K562 (cell line): Measurements from ENCODE around the gene SAT1. TPM values are rescaled to one million over a fixed set of nuclear protein-coding genes. Genes with fewer than 3 reads are reported as not detected.
A peak's percentile ranks its signal among the peaks of the same experiment; 100 is the strongest.

ENCODE experiments used
- ATAC-seq: fragments of 200-7000 bp; cut with Tn5 transposase; 3 replicates; pipeline ENCODE4 v1.9.1; 2020; ENCODE audit warnings: moderate library complexity
- Bru-seq: library from RNA; stranded (reverse); fragments of 400-500 nt; gene quantifications from one replicate; lab custom pipeline; 2021; lab: Mats Ljungman, UMichigan
- BruChase-seq, 2 experiments: library from RNA; stranded (reverse); fragments of 400-500 nt; gene quantifications; one replicate each; lab custom pipeline; 2021; lab: Mats Ljungman, UMichigan
- BruUV-seq: library from RNA; stranded (reverse); fragments of 400-500 nt; replicated peaks from 2 replicates; lab custom pipeline; 2021; lab: Mats Ljungman, UMichigan
- CTCF ChIA-PET: fragments of 300-600 bp; formaldehyde crosslinking; extraction: SDS; loops from one replicate; lab custom pipeline; 2021; ENCODE audit warnings: low intra/inter-chr PET ratio; lab: Yijun Ruan, JAX
- POLR2A ChIA-PET: fragments of 300-600, 350-650 bp; sonication (Branson Sonifier 250); formaldehyde crosslinking; extraction: SDS; loops from one replicate; lab custom pipeline; 2021; ENCODE audit warnings: antibody characterized with exemption, inconsistent platforms; lab: Yijun Ruan, JAX
- DNase-seq, 4 experiments: peaks; one replicate each; pipeline versions ENCODE4 v3.0.0 to v3.0.0-alpha.2; 2011 to 2018; ENCODE audit warnings: low spot score in 3 of 4, mixed read lengths in 3 of 4; ENCODE audit errors: extremely low read depth in 1 of 4
- FAIRE-seq: peaks from 2 replicates; lab custom pipeline; 2011; peaks lifted over from hg19 to GRCh38; lab: Jason Lieb, UNC
- H2AFZ ChIP-seq: 2 replicates; pipeline ENCODE4 v1.6.0; 2011; ENCODE audit warnings: low read depth, low read length, control low read depth, inconsistent platforms
- H3K27ac ChIP-seq: fragments of 200-600 bp; 3 replicates; pipeline ENCODE4 v1.8.0; 2011; ENCODE audit warnings: low read depth, mild to moderate bottlenecking, control low read depth, inconsistent platforms, low read length, moderate library complexity, mixed read lengths; ENCODE audit errors: extremely low read depth
- H3K27me3 ChIP-seq, 2 experiments: fragments of 300-600 bp in 1 of 2; 2 replicates in 1 of 2; 3 replicates in 1 of 2; pipeline versions ENCODE4 v1.6.0 to v1.8.0; 2011; ENCODE audit warnings: inconsistent platforms in 2 of 2, low read length in 2 of 2, mild to moderate bottlenecking in 1 of 2, mixed read lengths in 1 of 2, moderate library complexity in 1 of 2; ENCODE audit not compliant: control insufficient read depth in 2 of 2, insufficient read depth in 2 of 2
- H3K36me3 ChIP-seq: fragments of 300-600 bp; 3 replicates; pipeline ENCODE4 v1.8.0; 2011; ENCODE audit warnings: mild to moderate bottlenecking, low read length, inconsistent platforms; ENCODE audit not compliant: control insufficient read depth, insufficient read depth
- H3K4me1 ChIP-seq, 2 experiments: fragments of 200-600 bp in 1 of 2; replicated peaks in 1 of 2; 2 replicates in 1 of 2; 3 replicates in 1 of 2; pipeline versions ENCODE4 v1.5.1 to v1.8.0; 2011; ENCODE audit warnings: inconsistent platforms in 2 of 2, low read length in 2 of 2, mild to moderate bottlenecking in 1 of 2, mixed read lengths in 1 of 2, moderate library complexity in 1 of 2; ENCODE audit not compliant: control insufficient read depth in 2 of 2, insufficient read depth in 2 of 2
- H3K4me2 ChIP-seq: 2 replicates; pipeline ENCODE4 v1.6.1; 2011; ENCODE audit warnings: low read length, control low read depth, inconsistent platforms, mixed read lengths; ENCODE audit not compliant: insufficient read depth
- H3K4me3 ChIP-seq: fragments of 200-600 bp; sonication (generic), shearing (Covaris generic); 2 replicates; pipeline ENCODE4 v1.5.1; 2016; ENCODE audit warnings: control low read depth, inconsistent platforms
- H3K79me2 ChIP-seq: fragments of 200-600 bp; 3 replicates; pipeline ENCODE4 v1.8.0; 2011; ENCODE audit warnings: low read length, inconsistent platforms; ENCODE audit not compliant: control insufficient read depth, insufficient read depth
- H3K9ac ChIP-seq, 2 experiments: 2 replicates each; pipeline versions ENCODE4 v1.6.0 to v1.6.1; 2011; ENCODE audit warnings: low read depth in 2 of 2, low read length in 2 of 2, control low read depth in 1 of 2, inconsistent platforms in 1 of 2, mild to moderate bottlenecking in 1 of 2, mixed read lengths in 1 of 2; ENCODE audit not compliant: insufficient read depth in 1 of 2
- H3K9me1 ChIP-seq: one replicate; pipeline ENCODE4 v1.6.0; 2011; ENCODE audit warnings: inconsistent platforms, mild to moderate bottlenecking, low read length, moderate library complexity; ENCODE audit not compliant: control insufficient read depth, insufficient read depth
- H3K9me3 ChIP-seq: replicated peaks from 2 replicates; pipeline ENCODE4 v1.5.1; 2011; ENCODE audit warnings: low read depth, low read length, inconsistent platforms; ENCODE audit not compliant: control insufficient read depth, insufficient read depth
- H4K20me1 ChIP-seq: replicated peaks from 2 replicates; pipeline ENCODE4 v1.6.1; 2011; ENCODE audit warnings: low read length, inconsistent platforms, mixed read lengths; ENCODE audit not compliant: control insufficient read depth, insufficient read depth
- CHCHD3 ChIP-seq: fragments of 250-450 bp; sonication (Bioruptor Pico); IDR thresholded peaks from 2 replicates; pipeline ENCODE4 v2.1.2; 2022; ENCODE audit warnings: mild to moderate bottlenecking
- ETV5 ChIP-seq: sonication (generic); formaldehyde crosslinking; IDR thresholded peaks from 2 replicates; pipeline ENCODE4 v1.4.0; 2020; ENCODE audit warnings: low read depth, mild to moderate bottlenecking, missing genetic modification reagents
- EWSR1 ChIP-seq: fragments of 450-650 bp; IDR thresholded peaks from 2 replicates; pipeline ENCODE4 v1.6.1; 2018; ENCODE audit warnings: borderline replicate concordance, mild to moderate bottlenecking, low read depth, moderate library complexity; ENCODE audit not compliant: partially characterized antibody
- FOXP1 ChIP-seq: sonication (generic); formaldehyde crosslinking; IDR thresholded peaks from 2 replicates; pipeline ENCODE4 v1.8.0; 2022; ENCODE audit warnings: mild to moderate bottlenecking, missing genetic modification reagents
- GTF2F1 ChIP-seq: IDR thresholded peaks from 2 replicates; pipeline ENCODE4 v1.6.1; 2011; ENCODE audit warnings: low read depth, low read length, improper control_type of control experiment
- NR2C1 ChIP-seq, 2 experiments: fragments of 450-650 bp; IDR thresholded peaks; 2 replicates each; pipeline ENCODE4 v1.6.1; 2017; ENCODE audit warnings: mild to moderate bottlenecking in 2 of 2, antibody characterized with exemption in 1 of 2, inconsistent platforms in 1 of 2, missing compliant biosample characterization in 1 of 2, missing genetic modification characterization in 1 of 2
- SMAD1 ChIP-seq: fragments of 150-350 bp; IDR thresholded peaks from 2 replicates; pipeline ENCODE4 v1.6.1; 2014; ENCODE audit warnings: low read length, low read depth; ENCODE audit not compliant: partially characterized antibody
- YY1 ChIP-seq, 3 experiments: IDR thresholded peaks; 2 replicates each; pipeline ENCODE4 v1.6.1; 2011; ENCODE audit warnings: low read length in 2 of 3, mild to moderate bottlenecking in 2 of 3, moderate library complexity in 2 of 3, borderline replicate concordance in 1 of 3, control low read depth in 1 of 3, low read depth in 1 of 3; ENCODE audit not compliant: insufficient read depth in 3 of 3, insufficient replicate concordance in 2 of 3, control insufficient read depth in 1 of 3, insufficient read length in 1 of 3; ENCODE audit errors: extremely low read depth in 1 of 3
- ZSCAN32 ChIP-seq: fragments of 450-650 bp; formaldehyde crosslinking; IDR thresholded peaks from 2 replicates; pipeline ENCODE4 v1.4.0; 2020; ENCODE audit warnings: mild to moderate bottlenecking, moderate library complexity
- WGBS: fragments of 100-300 bp; shearing (Covaris generic); methylation state at CpG from one replicate; pipeline ENCODE4 v1.1.6; 2016; ENCODE audit warnings: low coverage, mixed read lengths; ENCODE audit not compliant: insufficient coverage; ENCODE audit errors: missing lambda C conversion rate; 5-methylcytosine and 5-hydroxymethylcytosine counted together
- in situ Hi-C: fragments of 300-500 bp; cut with MboI; formaldehyde crosslinking; loops from 4 replicates; pipeline ENCODE4 v1.15.0; 2018; ENCODE audit warnings: inconsistent platforms, mixed read lengths
- intact Hi-C: fragments of 100-400 bp; cut with micrococcal nuclease; formaldehyde crosslinking; loops from 2 replicates; pipeline ENCODE4 v1.14.2; 2022
- long read RNA-seq, 3 experiments: library from polyadenylated mRNA in 2 of 3; library from RNA in 1 of 3; unstranded in 2 of 3; stranded (forward) in 1 of 3; transcript quantifications; one replicate each; pipeline ENCODE4 v2.0.0, GENCODE V29; 2019 to 2022
- polyA minus RNA-seq, 3 experiments: library from RNA; depleted of rRNA, polyadenylated mRNA; stranded (reverse); fragments of >200 nt; gene quantifications; 2 replicates each; pipeline ENCODE4 v1.2.3, GENCODE V29; 2011
- polyA plus RNA-seq, 8 experiments: library from polyadenylated mRNA; depleted of rRNA in 4 of 8; stranded (reverse) in 5 of 8; unstranded in 3 of 8; fragments of >200 nt; fragmentation: Nextera tagmentation in 2 of 8; fragmentation: Illumina TruSeq in 1 of 8; extraction: Ambion mirVana in 2 of 8; extraction: Trizol in 1 of 8; gene quantifications; 2 replicates each; pipeline versions ENCODE4 v1.2.1 to v1.2.3, GENCODE V29; 2011 to 2014; ENCODE audit warnings: inconsistent platforms in 1 of 8, missing spikeins in 1 of 8
- total RNA-seq, 7 experiments: library from RNA; depleted of rRNA in 6 of 7; stranded (reverse); fragments of >200 nt in 6 of 7; fragmentation: Illumina TruSeq in 2 of 7; extraction: Trizol in 2 of 7; gene quantifications; 2 replicates each; pipeline versions ENCODE4 v1.2.1 to v1.2.3, GENCODE V29; 2011 to 2021; ENCODE audit warnings: low replicate concordance in 1 of 7
- TF ChIP-seq, protein P1 (sequence below): sonication (generic); formaldehyde crosslinking; IDR thresholded peaks from 2 replicates; pipeline ENCODE4 v1.8.0; 2022; ENCODE audit warnings: mild to moderate bottlenecking, missing genetic modification reagents

Gene SAT1
- total RNA-seq (2011; cell fraction: chromatin; rRNA removed; ENCODE audit: low replicate concordance), result 146 and 240 TPM in 2 replicates
- 107 and 113 TPM in 2 replicates for total RNA-seq (2011; cell fraction: nucleolus; rRNA removed)
- total RNA-seq (2011; cell fraction: nucleoplasm; rRNA removed), result 145 and 181 TPM in 2 replicates
- 48.7 and 53.2 TPM in 2 replicates for total RNA-seq (2014; rRNA removed)
- total RNA-seq (2014; rRNA removed; fragmentation: Illumina TruSeq; extraction: Trizol), result 71.1 and 71.9 TPM in 2 replicates
- total RNA-seq (2015; rRNA removed; fragmentation: Illumina TruSeq; extraction: Trizol), result 43.7 and 47.4 TPM in 2 replicates
- 49.2 and 51.8 TPM in 2 replicates for total RNA-seq (2021)
- 160 and 169 TPM in 2 replicates for polyA plus RNA-seq (2011; rRNA removed)
- 24.1 and 90.3 TPM in 2 replicates for polyA plus RNA-seq (2011; cell fraction: cytosol; rRNA removed)
- polyA plus RNA-seq (2011; cell fraction: nucleus; rRNA removed), result 354 and 641 TPM in 2 replicates
- polyA plus RNA-seq (2012), result 60.7 and 194 TPM in 2 replicates
- polyA plus RNA-seq (2014; fragmentation: Illumina TruSeq; extraction: Trizol), result 66.1 and 74.1 TPM in 2 replicates
- polyA plus RNA-seq (2014; fragmentation: Nextera tagmentation; extraction: Ambion mirVana), result 100 to 1,000 TPM; 161 to 194 TPM
- 77.6 and 94.7 TPM in 2 replicates for polyA plus RNA-seq (2014; rRNA removed)
- 51.7 and 72.1 TPM in 2 replicates for polyA minus RNA-seq (2011; rRNA and poly(A)+ RNA removed)
- 17.5 and 19.9 TPM in 2 replicates for polyA minus RNA-seq (2011; cell fraction: cytosol; rRNA and poly(A)+ RNA removed)
- polyA minus RNA-seq (2011; cell fraction: nucleus; rRNA and poly(A)+ RNA removed), result 59.4 and 128 TPM in 2 replicates
- percentile 98 among the genes with signal in this experiment for Bru-seq, nascent RNA
- BruChase-seq, experiment 1, labeled RNA remaining after a 2-hour chase, result percentile 97 among the genes with signal in this experiment
- percentile 98 among the genes with signal in this experiment for BruChase-seq, experiment 2, labeled RNA remaining after a 6-hour chase
- long read RNA-seq, experiment 1, transcript SAT1-204 (6 exons, 1,065 nt), result major isoform, 23 of 37 reads
- long read RNA-seq, experiment 1, partial matches to known transcripts, result 1 of 37 reads
- long read RNA-seq, experiment 1, other reads (novel, unspliced or antisense), result 9 of 37 reads
- long read RNA-seq, experiment 2, transcript SAT1-204 (6 exons, 1,065 nt), result major isoform, 13 of 25 reads
- long read RNA-seq, experiment 2, partial matches to known transcripts, result 5 of 25 reads
- long read RNA-seq, experiment 2, other reads (novel, unspliced or antisense), result 3 of 25 reads
- long read RNA-seq, experiment 3, transcript SAT1-204 (6 exons, 1,065 nt), result major isoform, 20 of 28 reads
- long read RNA-seq, experiment 3, partial matches to known transcripts, result 2 of 28 reads
- long read RNA-seq, experiment 3, other reads (novel, unspliced or antisense), result 2 of 28 reads

- Histone ChIP-seq H3K9ac (peak within 1 kb of the TSS; percentile 87 to 98), H3K9me1 (no peaks in the 10 kb centered on the region), H3K9me3 (no peaks in the 10 kb centered on the region), H3K27ac (peak within 1 kb of the TSS; percentile 92), H3K79me2 (peaks cover 20% of the 10 kb centered on the region), H2AFZ (peak within 1 kb of the TSS; percentile 91), H3K36me3 (peaks cover 17% of the 10 kb centered on the region), H3K4me2 (peak within 1 kb of the TSS; percentile 87), H4K20me1 (no peaks in the 10 kb centered on the region), H3K4me1 (peaks cover 10 to 11% of the 10 kb centered on the region in 2 experiments; a peak in 3 of 5 replicates), H3K27me3 (no peaks in the 10 kb centered on the region), H3K4me3 (peak within 1 kb of the TSS; percentile 69)
- ATAC-seq (peak; percentile 94), DNase-seq (peak; percentile 89 to 97 (median 91)), FAIRE-seq (peak; percentile 65)
- WGBS, result under 1% methylated on average over 21 of the region's 58 CpGs
- intact Hi-C loops (loop anchor here (1.0 to 5.0 kb wide), 6 partner anchors 41 to 272 kb away; partner anchors contain the start of genes ACOT9 and EIF2S3), in situ Hi-C loops (loop anchor here (5.0 kb wide), 1 partner anchor 119 kb away; no protein-coding TSS in a partner anchor)
- no TSS peak for BruUV-seq
- ChIA-PET POLR2A (interaction anchor here (0.6 to 2.7 kb wide), 20 partner anchors 8 to 271 kb away, joined by 3 to 21 read pairs (median 3); partner anchors contain the start of gene EIF2S3), CTCF (interaction anchor here (1.7 to 4.0 kb wide), 2 partner anchors 27 to 119 kb away, joined by 9 to 32 read pairs; no protein-coding TSS in a partner anchor)
- TF ChIP-seq EWSR1, result no peak
- TF ChIP-seq, protein P1, sequence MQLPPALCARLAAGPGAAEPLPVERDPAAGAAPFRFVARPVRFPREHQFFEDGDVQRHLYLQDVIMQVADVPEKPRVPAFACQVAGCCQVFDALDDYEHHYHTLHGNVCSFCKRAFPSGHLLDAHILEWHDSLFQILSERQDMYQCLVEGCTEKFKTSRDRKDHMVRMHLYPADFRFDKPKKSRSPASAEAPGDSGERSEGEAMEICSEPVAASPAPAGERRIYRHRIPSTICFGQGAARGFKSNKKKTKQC (CRISPR knock-in tag), result peak; percentile 52; the same call in 1 of the 2 replicates
- TF ChIP-seq CHCHD3 (CRISPR knock-in tag), result 0 out of 2 replicates have a peak, but pooled peaks have one; percentile 42
- TF ChIP-seq GTF2F1, result peak; percentile 59; the same call in 1 of the 2 replicates
- TF ChIP-seq FOXP1, result 0 out of 2 replicates have a peak, but pooled peaks have one; percentile 66
- TF ChIP-seq ZSCAN32, result no peak
- peak in 1 of 3 experiments; percentile 77 for TF ChIP-seq YY1 (IDR thresholded peaks at IDR 0.05; ENCODE audit: borderline replicate concordance in 1 of 3, control insufficient read depth in 1 of 3, extremely low read depth in 1 of 3, insufficient read depth in 3 of 3, insufficient read length in 1 of 3, insufficient replicate concordance in 2 of 3, low read depth in 1 of 3, low read length in 2 of 3)
- TF ChIP-seq ETV5, result 0 out of 2 replicates have a peak, but pooled peaks have one; percentile 30
- peak; percentile 34; the same call in 1 of the 2 replicates for TF ChIP-seq NR2C1 (IDR thresholded peaks at IDR 0.05)
- TF ChIP-seq NR2C1 (tag; IDR thresholded peaks at IDR 0.05), result 0 out of 2 replicates have a peak, but pooled peaks have one; percentile 38
- peak; percentile 82 for TF ChIP-seq SMAD1
These were observed at the start of gene SAT1 for GRCh38 chrX:23782863-23783588. TSS of gene SAT1 (plus strand) at chrX:23783173. CDS start at chrX:23783352, 179 bp downstream.
